HCT116 (cell line): ENCODE data around the gene DDX27. TPM values are rescaled to one million over a fixed set of nuclear protein-coding genes. Genes with fewer than 3 reads are reported as not detected.

Source experiments
- ATAC-seq: fragments of 200-7000 bp; cut with Tn5 transposase; 2 replicates; pipeline ENCODE4 v1.9.1; 2020; ENCODE audit warnings: mild to moderate bottlenecking, moderate library complexity
- BruUV-seq: library from RNA; stranded (reverse); fragments of 400-500 nt; replicated peaks from 2 replicates; lab custom pipeline; 2021; lab: Mats Ljungman, UMichigan
- CTCF ChIA-PET: fragments of 300-600 bp; sonication (Branson Sonifier 250); formaldehyde crosslinking; loops from one replicate; lab custom pipeline; 2021; ENCODE audit warnings: antibody characterized with exemption; lab: Charles Lee
- POLR2A ChIA-PET: fragments of 300-600, 350-600 bp; sonication (Branson Sonifier 250); formaldehyde crosslinking; loops from one replicate; lab custom pipeline; 2021; ENCODE audit warnings: antibody characterized with exemption; lab: Charles Lee
- RAD21 ChIA-PET, 2 experiments: fragments of 300-600 bp; sonication (Branson Sonifier 250); formaldehyde crosslinking; loops; one replicate each; lab custom pipeline; 2023; ENCODE audit warnings: low total read pairs in 2 of 2; ENCODE audit not compliant: uncharacterized antibody in 2 of 2, unreplicated experiment in 2 of 2, low non-redundant PET in 1 of 2; lab: Charles Lee
- DNase-seq: peaks from one replicate; pipeline ENCODE4 v3.0.0-alpha.2; 2010; ENCODE audit warnings: low read depth, low spot score
- H2AFZ ChIP-seq: fragments of 200-600 bp; shearing (Covaris generic), sonication (generic); 2 replicates; pipeline ENCODE4 v1.6.1; 2017; ENCODE audit warnings: low read depth, mixed run types, mixed read lengths, antibody characterized with exemption, low read length; ENCODE audit not compliant: poor library complexity, severe bottlenecking
- H3K27ac ChIP-seq: 2 replicates; pipeline ENCODE4 v1.5.1; 2012; ENCODE audit warnings: low read depth, low read length
- H3K27me3 ChIP-seq: fragments of 200-600 bp; sonication (generic); 2 replicates; pipeline ENCODE4 v1.6.1; 2016; ENCODE audit warnings: mixed run types, low read length, mixed read lengths; ENCODE audit not compliant: insufficient read depth
- H3K36me3 ChIP-seq, 2 experiments: fragments of 200-500 bp in 1 of 2; fragments of 200-600 bp in 1 of 2; sonication (Bioruptor generic) in 1 of 2; sonication (generic) in 1 of 2; 2 replicates each; pipeline versions ENCODE4 v1.5.1 to v1.6.1; 2014 to 2016; ENCODE audit warnings: low read length in 2 of 2, inconsistent platforms in 1 of 2, mixed read lengths in 1 of 2, mixed run types in 1 of 2; ENCODE audit not compliant: insufficient read depth in 2 of 2, control insufficient read depth in 1 of 2
- H3K4me1 ChIP-seq, 2 experiments: fragments of 200-600 bp in 1 of 2; sonication (generic) in 1 of 2; 2 replicates each; pipeline versions ENCODE4 v1.5.1 to v1.6.1; 2012 to 2017; ENCODE audit warnings: low read length in 2 of 2, inconsistent platforms in 1 of 2, mild to moderate bottlenecking in 1 of 2, mixed read lengths in 1 of 2, mixed run types in 1 of 2, moderate library complexity in 1 of 2; ENCODE audit not compliant: insufficient read depth in 2 of 2, control insufficient read depth in 1 of 2
- H3K4me2 ChIP-seq: fragments of 200-600 bp; sonication (generic); 2 replicates; pipeline ENCODE4 v1.6.1; 2017; ENCODE audit warnings: mixed run types, low read length, mixed read lengths
- H3K4me3 ChIP-seq, 2 experiments: fragments of 200-600 bp in 1 of 2; sonication (generic) in 1 of 2; replicated peaks in 1 of 2; 2 replicates each; pipeline ENCODE4 v1.5.1; 2011 to 2016; ENCODE audit warnings: low read length in 2 of 2, control low read depth in 1 of 2, low read depth in 1 of 2, mild to moderate bottlenecking in 1 of 2, mixed read lengths in 1 of 2, mixed run types in 1 of 2
- H3K79me2 ChIP-seq: fragments of 200-600 bp; sonication (generic); 2 replicates; pipeline ENCODE4 v1.6.1; 2017; ENCODE audit warnings: mild to moderate bottlenecking, mixed run types, low read length, moderate library complexity, mixed read lengths; ENCODE audit not compliant: insufficient read depth
- H3K9ac ChIP-seq: fragments of 200-600 bp; sonication (generic); 2 replicates; pipeline ENCODE4 v1.6.1; 2016; ENCODE audit warnings: low read length, mixed read lengths
- H3K9me2 ChIP-seq: fragments of 200-600 bp; sonication (generic), shearing (Covaris generic); 2 replicates; pipeline ENCODE4 v1.6.1; 2017; ENCODE audit warnings: mixed run types, mild to moderate bottlenecking, moderate library complexity; ENCODE audit not compliant: insufficient read depth
- H3K9me3 ChIP-seq, 2 experiments: fragments of 200-500 bp in 1 of 2; fragments of 200-600 bp in 1 of 2; sonication (Bioruptor generic) in 1 of 2; sonication (generic) in 1 of 2; 2 replicates each; pipeline ENCODE4 v1.6.1; 2014 to 2017; ENCODE audit warnings: low read length in 2 of 2, mixed read lengths in 2 of 2, inconsistent platforms in 1 of 2, low read depth in 1 of 2, mild to moderate bottlenecking in 1 of 2, mixed run types in 1 of 2, moderate library complexity in 1 of 2; ENCODE audit not compliant: control insufficient read depth in 1 of 2, insufficient read depth in 1 of 2
- H4K20me1 ChIP-seq: fragments of 200-600 bp; sonication (generic), shearing (Covaris generic); 2 replicates; pipeline ENCODE4 v1.6.1; 2017; ENCODE audit warnings: mixed run types, mild to moderate bottlenecking, moderate library complexity; ENCODE audit not compliant: insufficient read depth
- CBX3 ChIP-seq: IDR thresholded peaks from 2 replicates; pipeline ENCODE4 v1.6.1; 2012; ENCODE audit warnings: low read depth
- FOSL1 ChIP-seq: IDR thresholded peaks from 2 replicates; pipeline ENCODE4 v1.6.1; 2012; ENCODE audit warnings: low read depth
- JUND ChIP-seq: IDR thresholded peaks from 2 replicates; pipeline ENCODE4 v1.6.1; 2012
- POLR2A ChIP-seq: IDR thresholded peaks from 2 replicates; pipeline ENCODE4 v1.7.0; 2011; ENCODE audit warnings: borderline replicate concordance; ENCODE audit not compliant: insufficient read depth, insufficient read length; ENCODE audit errors: extremely low read depth
- RAD21 ChIP-seq: IDR thresholded peaks from 2 replicates; pipeline ENCODE4 v1.6.1; 2012; ENCODE audit warnings: low read depth, mild to moderate bottlenecking
- SIN3A ChIP-seq: IDR thresholded peaks from 2 replicates; pipeline ENCODE4 v1.6.1; 2012; ENCODE audit warnings: low read depth
- SP1 ChIP-seq: IDR thresholded peaks from 2 replicates; pipeline ENCODE4 v1.6.1; 2012; ENCODE audit warnings: low read depth
- YY1 ChIP-seq: IDR thresholded peaks from 2 replicates; pipeline ENCODE4 v1.6.1; 2011; ENCODE audit warnings: low read length, low read depth, moderate library complexity, mild to moderate bottlenecking; ENCODE audit not compliant: insufficient replicate concordance; ENCODE audit errors: extremely low read depth
- intact Hi-C: fragments of 100-400 bp; cut with micrococcal nuclease; formaldehyde crosslinking; loops from 2 replicates; pipeline ENCODE4 v1.10.0; 2022
- total RNA-seq: library from RNA; stranded (reverse); gene quantifications from one replicate; pipeline ENCODE4 v1.2.1, GENCODE V29; 2021; ENCODE audit not compliant: unreplicated experiment
- TF ChIP-seq, protein P1 (sequence below): IDR thresholded peaks from 2 replicates; pipeline ENCODE4 v1.6.1; 2012
- TF ChIP-seq, protein P2 (sequence below): IDR thresholded peaks from 2 replicates; pipeline ENCODE4 v1.6.1; 2012; ENCODE audit warnings: low read depth
- TF ChIP-seq, protein P3 (sequence below), 3 experiments: fragments of 200-600 bp in 1 of 3; sonication (generic) in 1 of 3; IDR thresholded peaks in 2 of 3; conservative IDR thresholded peaks in 1 of 3; 2 replicates each; pipeline ENCODE4 v1.5.1; 2012 to 2017; ENCODE audit warnings: low read depth in 2 of 3, low read length in 2 of 3, antibody characterized with exemption in 1 of 3, borderline replicate concordance in 1 of 3, control low read depth in 1 of 3, mild to moderate bottlenecking in 1 of 3, mixed read lengths in 1 of 3, mixed run types in 1 of 3, moderate library complexity in 1 of 3; ENCODE audit not compliant: insufficient read depth in 1 of 3

The DDX27 gene
- total RNA-seq, 1 experiment from 2014 or later: 32.1 TPM

DNA sequence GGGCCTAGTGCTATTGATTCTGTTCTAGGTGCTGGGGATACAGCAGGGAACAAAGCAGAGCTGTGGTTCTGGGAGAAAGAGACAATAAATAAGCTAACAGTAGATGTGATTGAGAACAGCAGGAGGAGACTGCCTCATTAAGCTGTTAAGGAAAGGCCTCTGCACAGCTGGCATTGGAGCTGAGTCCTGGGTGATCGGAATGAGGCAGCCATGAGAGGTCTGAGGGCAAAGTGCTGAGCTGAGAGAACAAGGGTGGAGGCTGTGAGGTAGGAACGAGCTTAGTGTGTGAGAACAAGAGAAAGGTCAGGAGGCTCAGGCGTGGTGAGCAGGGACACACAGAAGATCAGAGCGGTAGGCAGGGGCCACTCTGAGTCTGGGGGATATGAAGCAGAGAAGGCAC is 18.3 kb downstream of the DDX27 start (continued):
- TF ChIP-seq SIN3A: no peak
- no peak for TF ChIP-seq SP1
- no peak for TF ChIP-seq YY1
- TF ChIP-seq RAD21: no peak
- TF ChIP-seq JUND: no peak
- TF ChIP-seq, protein P1, sequence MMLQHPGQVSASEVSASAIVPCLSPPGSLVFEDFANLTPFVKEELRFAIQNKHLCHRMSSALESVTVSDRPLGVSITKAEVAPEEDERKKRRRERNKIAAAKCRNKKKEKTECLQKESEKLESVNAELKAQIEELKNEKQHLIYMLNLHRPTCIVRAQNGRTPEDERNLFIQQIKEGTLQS: no peak
- no peak for TF ChIP-seq POLR2A

DNA sequence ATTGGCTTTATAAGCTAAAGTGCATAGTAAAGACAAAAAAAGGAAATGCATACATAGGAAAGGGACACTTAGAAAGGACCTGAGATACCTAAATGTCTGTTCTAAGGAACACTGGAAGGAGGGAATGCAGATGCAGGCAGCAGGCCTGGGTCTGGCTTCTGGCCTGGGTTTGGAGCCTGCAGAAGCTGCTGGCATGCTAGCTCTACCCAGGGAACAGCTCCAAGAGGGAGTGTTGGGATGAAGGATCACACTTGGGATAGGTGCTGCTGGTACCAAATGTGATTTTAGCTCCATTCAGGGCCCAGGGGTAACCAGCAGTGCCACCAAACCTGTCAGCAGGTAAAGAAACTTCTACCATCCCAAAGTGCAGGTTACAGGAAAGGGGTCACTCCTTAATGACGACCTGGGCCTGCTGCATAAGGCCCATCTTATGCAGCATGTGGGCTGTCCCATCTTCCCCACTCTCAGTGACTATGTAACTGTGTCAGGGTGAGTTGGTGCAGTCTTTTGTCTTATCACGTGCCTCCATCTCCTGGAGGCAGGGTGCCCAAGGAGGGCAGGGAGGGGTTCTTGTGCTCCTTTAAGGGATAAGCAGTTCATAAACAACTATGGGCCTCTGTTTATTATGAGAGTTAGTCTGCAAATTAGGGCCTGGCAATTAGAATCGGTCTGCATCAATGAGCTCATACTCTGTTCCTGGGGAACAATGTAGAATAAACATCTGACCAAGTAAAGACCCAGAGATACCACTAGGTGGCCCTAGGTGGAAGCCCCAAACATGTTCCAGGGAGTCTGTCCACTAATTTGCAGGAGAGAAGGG is 26.9 kb downstream of the DDX27 start:
- Histone ChIP-seq H3K9me3 (no peaks in the 10 kb centered on the region), H2AFZ (no peak overlapping the region), H3K36me3 (peaks cover 42 to 65% of the 10 kb centered on the region in 2 experiments; a peak in 3 of 4 replicates), H3K9ac (no peak overlapping the region), H3K79me2 (no peaks in the 10 kb centered on the region), H3K4me3 (no peak overlapping the region), H4K20me1 (no peaks in the 10 kb centered on the region)
- DNase-seq (peak; percentile 23), ATAC-seq (peak; percentile 88)
- TF ChIP-seq FOSL1 (no peak), YY1 (no peak), CBX3 (no peak), SIN3A (no peak), RAD21 (peak; percentile 65), JUND (no peak)
- TF ChIP-seq, protein P2, sequence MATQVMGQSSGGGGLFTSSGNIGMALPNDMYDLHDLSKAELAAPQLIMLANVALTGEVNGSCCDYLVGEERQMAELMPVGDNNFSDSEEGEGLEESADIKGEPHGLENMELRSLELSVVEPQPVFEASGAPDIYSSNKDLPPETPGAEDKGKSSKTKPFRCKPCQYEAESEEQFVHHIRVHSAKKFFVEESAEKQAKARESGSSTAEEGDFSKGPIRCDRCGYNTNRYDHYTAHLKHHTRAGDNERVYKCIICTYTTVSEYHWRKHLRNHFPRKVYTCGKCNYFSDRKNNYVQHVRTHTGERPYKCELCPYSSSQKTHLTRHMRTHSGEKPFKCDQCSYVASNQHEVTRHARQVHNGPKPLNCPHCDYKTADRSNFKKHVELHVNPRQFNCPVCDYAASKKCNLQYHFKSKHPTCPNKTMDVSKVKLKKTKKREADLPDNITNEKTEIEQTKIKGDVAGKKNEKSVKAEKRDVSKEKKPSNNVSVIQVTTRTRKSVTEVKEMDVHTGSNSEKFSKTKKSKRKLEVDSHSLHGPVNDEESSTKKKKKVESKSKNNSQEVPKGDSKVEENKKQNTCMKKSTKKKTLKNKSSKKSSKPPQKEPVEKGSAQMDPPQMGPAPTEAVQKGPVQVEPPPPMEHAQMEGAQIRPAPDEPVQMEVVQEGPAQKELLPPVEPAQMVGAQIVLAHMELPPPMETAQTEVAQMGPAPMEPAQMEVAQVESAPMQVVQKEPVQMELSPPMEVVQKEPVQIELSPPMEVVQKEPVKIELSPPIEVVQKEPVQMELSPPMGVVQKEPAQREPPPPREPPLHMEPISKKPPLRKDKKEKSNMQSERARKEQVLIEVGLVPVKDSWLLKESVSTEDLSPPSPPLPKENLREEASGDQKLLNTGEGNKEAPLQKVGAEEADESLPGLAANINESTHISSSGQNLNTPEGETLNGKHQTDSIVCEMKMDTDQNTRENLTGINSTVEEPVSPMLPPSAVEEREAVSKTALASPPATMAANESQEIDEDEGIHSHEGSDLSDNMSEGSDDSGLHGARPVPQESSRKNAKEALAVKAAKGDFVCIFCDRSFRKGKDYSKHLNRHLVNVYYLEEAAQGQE: no peak
- TF ChIP-seq, protein P3, sequence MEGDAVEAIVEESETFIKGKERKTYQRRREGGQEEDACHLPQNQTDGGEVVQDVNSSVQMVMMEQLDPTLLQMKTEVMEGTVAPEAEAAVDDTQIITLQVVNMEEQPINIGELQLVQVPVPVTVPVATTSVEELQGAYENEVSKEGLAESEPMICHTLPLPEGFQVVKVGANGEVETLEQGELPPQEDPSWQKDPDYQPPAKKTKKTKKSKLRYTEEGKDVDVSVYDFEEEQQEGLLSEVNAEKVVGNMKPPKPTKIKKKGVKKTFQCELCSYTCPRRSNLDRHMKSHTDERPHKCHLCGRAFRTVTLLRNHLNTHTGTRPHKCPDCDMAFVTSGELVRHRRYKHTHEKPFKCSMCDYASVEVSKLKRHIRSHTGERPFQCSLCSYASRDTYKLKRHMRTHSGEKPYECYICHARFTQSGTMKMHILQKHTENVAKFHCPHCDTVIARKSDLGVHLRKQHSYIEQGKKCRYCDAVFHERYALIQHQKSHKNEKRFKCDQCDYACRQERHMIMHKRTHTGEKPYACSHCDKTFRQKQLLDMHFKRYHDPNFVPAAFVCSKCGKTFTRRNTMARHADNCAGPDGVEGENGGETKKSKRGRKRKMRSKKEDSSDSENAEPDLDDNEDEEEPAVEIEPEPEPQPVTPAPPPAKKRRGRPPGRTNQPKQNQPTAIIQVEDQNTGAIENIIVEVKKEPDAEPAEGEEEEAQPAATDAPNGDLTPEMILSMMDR (IDR thresholded peaks at IDR 0.05 in 2 of 3, conservative IDR thresholded peaks at IDR 0.05 in 1 of 3; ENCODE audit: borderline replicate concordance in 1 of 3, insufficient read depth in 1 of 3, low read depth in 2 of 3, low read length in 2 of 3): peak; percentile 53 to 77 (median 77); a peak in 5 of 6 replicates
- TF ChIP-seq, all 23 proteins: peak for 2
- Histone ChIP-seq H3K27ac (no peak overlapping the region), H3K27me3 (no peaks in the 10 kb centered on the region), H3K9me2 (no peaks in the 10 kb centered on the region), H3K4me2 (no peak overlapping the region), H3K4me1 (no peaks in the 10 kb centered on the region)
- no TSS peak for BruUV-seq
- ChIA-PET CTCF (interaction anchor here (0.5 to 3.0 kb wide), 9 partner anchors 8 to 263 kb away, joined by 3 to 26 read pairs (median 4); partner anchors contain the start of gene KCNB1), RAD21 (interaction anchor here in 1 of 2 experiments (0.8 kb wide), 1 partner anchor 75 kb away, joined by 3 read pairs; no protein-coding TSS in a partner anchor), POLR2A (interaction anchor here (0.6 to 1.2 kb wide), 3 partner anchors 8 to 78 kb away, joined by 3 read pairs; no protein-coding TSS in a partner anchor)
- intact Hi-C loops: loop anchor here (2.0 to 5.0 kb wide), 2 partner anchors 75 to 286 kb away; no protein-coding TSS in a partner anchor
